MG63 (cell line): ENCODE results near the gene COQ10A. TPM values are rescaled to one million over a fixed set of nuclear protein-coding genes. Genes with fewer than 3 reads are reported as not detected.
"Not testable (repeated sequence)": the region's sequence is repeated elsewhere in the genome, so short reads cannot be mapped to it uniquely, and the experiment has no call there.

Experiments used
- DNase-seq: peaks from one replicate; pipeline ENCODE4 v3.0.0-alpha.2; 2020
- H3K27me3 ChIP-seq: fragments of 250-450 bp; sonication (Bioruptor Pico); 2 replicates; pipeline ENCODE4 v1.5.1; 2020; ENCODE audit warnings: mild to moderate bottlenecking, moderate library complexity
- H3K36me3 ChIP-seq: fragments of 250-450 bp; sonication (Bioruptor Pico); 2 replicates; pipeline ENCODE4 v1.5.1; 2020; ENCODE audit warnings: mild to moderate bottlenecking, moderate library complexity
- H3K4me3 ChIP-seq: fragments of 250-450 bp; sonication (Bioruptor Pico); 2 replicates; pipeline ENCODE4 v1.5.1; 2020; ENCODE audit warnings: mild to moderate bottlenecking, moderate library complexity
- H3K9me3 ChIP-seq: fragments of 250-450 bp; sonication (Bioruptor Pico); 2 replicates; pipeline ENCODE4 v1.5.1; 2020; ENCODE audit warnings: mild to moderate bottlenecking, moderate library complexity
- total RNA-seq: library from RNA; depleted of rRNA; stranded (reverse); fragments of >200 nt; shearing (Covaris generic); gene quantifications from 2 replicates; pipeline ENCODE4 v1.2.3, GENCODE V29; 2014; ENCODE audit warnings: low replicate concordance

Gene COQ10A
- total RNA-seq, 1 experiment from 2014 or later: 6.9 TPM

DNA sequence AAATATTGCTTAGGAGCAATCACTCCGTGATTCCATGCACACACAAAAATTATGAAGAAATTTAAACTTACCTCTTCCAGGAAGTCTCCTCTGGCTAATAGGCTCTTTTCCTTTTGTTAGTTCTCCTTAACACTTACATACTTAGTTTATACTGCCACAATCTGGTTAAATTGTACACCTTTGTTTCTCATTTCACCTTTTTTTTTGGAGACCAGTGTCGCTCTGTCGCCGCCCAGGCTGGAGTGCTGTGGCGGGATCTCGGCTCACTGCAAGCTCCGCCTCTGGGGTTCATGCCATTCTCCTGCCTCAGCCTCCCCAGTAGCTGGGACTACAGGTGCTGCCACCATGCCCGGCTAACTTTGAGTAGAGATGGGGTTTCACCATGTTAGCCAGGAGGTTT is 6.4 kb upstream of the COQ10A start:
- DNase-seq: no peak
- no peak overlapping the region for H3K4me3 ChIP-seq
- no peaks in the 10 kb centered on the region for H3K27me3 ChIP-seq
- H3K9me3 ChIP-seq: no peaks in the 10 kb centered on the region
- peaks cover 21% of the 10 kb centered on the region for H3K36me3 ChIP-seq

DNA sequence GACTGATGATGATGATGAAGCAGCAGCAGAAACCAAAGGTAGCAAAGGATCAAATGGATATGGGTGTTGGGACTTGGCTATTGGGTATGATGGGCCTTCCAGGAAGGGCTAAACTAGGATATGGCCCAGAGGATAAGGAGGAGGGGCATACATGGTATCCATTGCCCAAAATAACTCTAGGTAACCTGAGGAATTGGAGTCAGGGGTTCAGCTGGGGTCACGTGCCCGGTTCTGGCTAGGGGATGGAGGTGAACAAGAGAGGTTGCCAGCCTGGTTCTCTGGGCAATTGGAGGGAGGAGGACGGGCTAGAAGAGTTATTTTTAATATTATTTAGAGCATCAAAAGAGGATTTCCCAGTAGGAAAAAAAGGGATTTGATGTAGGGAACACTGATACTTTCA is 5.8 kb upstream of the COQ10A start:
- Histone ChIP-seq H3K9me3 (no peaks in the 10 kb centered on the region), H3K27me3 (no peaks in the 10 kb centered on the region), H3K4me3 (no peak overlapping the region), H3K36me3 (peaks cover 15% of the 10 kb centered on the region)
- DNase-seq: no peak

DNA sequence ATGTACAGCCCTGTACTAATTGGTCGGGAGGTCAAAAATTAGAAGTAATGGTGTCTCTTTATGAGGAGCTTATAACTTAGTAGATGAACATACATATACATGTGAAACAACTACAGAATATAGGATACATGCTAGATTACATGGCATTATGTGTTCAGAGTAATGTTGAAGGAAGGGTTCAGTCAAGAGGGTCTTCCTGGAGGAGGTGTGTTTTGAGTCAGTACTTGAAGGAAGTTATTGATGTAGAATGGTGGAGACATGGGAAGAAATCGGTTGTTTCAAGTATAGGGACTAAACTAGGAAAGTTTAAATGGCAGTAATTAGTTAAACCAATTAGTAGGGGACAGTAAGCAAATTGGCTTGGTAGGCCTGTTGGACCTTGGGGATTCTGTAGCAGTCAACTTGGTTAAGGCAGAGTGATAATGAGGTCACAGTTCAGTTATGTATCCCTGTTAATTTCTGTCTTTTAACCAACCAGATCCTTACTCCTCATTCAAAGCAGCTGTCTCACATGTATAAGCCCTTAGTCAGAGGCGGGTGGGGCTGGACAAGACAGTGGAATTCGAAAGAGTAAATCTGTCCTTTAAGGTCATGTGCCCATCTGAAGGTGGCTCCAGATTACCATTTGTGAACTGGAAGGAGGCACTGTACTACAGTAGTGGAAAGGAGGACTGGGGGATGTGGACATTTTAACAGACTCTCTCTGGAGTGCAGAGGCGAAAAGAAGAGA is 5.1 kb upstream of the COQ10A start:
- peaks cover 10% of the 10 kb centered on the region for H3K36me3 ChIP-seq
- H3K9me3 ChIP-seq: no peaks in the 10 kb centered on the region
- peak; percentile 87 for DNase-seq
- no peaks in the 10 kb centered on the region for H3K27me3 ChIP-seq
- H3K4me3 ChIP-seq: no peak overlapping the region

DNA sequence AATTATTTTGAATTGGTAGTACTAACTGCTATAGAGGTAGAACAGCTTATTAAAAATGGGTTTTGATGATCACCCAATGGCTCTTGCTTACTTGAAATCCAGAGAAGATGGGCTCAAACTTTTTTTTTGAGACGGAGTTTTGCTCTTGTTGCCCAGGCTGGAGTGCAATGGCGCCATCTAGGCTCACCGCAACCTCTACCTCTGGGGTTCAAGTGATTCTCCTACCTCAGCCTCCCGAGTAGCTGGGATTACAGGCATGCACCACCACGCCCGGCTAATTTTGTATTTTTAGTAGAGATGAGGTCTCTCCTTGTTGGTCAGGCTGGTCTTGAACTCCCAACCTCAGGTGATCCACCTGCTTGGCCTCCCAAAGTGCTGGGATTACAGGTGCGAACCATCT is 3.8 kb upstream of the COQ10A start:
- not testable (repeated sequence) for H3K36me3 ChIP-seq, DNase-seq, H3K4me3 ChIP-seq, H3K9me3 ChIP-seq, H3K27me3 ChIP-seq

DNA sequence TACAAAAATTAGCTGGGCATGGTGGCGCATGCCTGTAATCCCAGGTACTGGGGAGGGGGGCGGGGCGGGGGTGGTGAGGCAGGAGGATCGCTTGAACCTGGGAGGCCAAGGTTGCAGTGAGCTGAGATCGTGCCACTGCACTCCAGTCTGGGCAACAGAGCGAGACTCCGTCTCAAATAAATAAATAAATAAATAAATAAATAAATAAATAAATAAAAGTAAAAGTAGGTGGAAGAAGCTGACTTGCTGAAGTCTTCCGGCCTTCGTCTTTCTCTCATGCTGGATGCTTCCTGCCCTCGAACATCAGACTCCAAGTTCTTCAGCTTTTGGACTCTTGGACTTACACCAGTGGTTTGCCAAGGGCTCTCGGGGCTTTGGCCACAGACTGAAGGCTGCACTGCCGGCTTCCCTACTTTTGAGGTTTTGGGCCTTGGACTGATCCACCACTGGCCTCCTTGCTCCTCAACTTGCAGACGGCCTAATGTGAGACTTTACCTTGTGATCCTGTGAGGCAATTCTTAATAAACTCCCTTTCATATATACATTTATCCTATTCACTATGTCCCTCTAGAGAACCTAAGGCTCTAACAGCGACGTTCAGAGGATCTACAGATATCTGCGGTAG is 562 bp upstream of the COQ10A start:
- not testable (repeated sequence) for H3K27me3 ChIP-seq, DNase-seq, H3K9me3 ChIP-seq

DNA sequence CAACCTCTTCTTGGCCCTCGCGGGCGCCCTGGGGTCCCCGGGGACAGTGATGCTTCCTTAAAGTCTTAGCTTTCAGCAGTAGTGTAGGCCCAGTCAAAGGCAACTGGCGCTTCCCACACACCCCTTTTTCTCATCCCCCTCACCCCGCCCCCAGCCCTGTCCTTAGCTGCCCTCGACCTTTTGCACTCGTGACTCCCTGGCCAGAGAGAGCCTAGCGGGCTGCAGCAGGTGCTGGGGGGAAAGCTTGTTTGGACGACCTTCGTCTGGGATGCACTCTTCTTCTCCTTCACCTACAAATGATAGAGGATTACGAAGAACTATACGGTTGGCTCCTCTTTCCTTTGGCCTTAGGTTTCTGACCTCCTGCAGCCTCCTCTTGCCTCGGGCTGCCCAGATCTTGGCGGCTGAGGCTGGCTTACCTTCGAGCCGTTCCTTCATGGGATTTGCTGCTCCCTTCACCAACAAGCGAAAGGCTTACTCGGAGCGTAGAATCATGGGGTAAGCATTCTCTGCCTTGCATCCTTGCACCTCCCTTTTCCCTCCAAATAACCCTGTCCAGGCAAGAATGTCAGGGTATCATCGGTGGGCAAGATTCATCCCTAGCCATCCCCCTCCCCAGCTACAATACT is 815 bp downstream of the COQ10A start:
- no peak for DNase-seq
- peak overlapping the region; percentile 69 for H3K4me3 ChIP-seq
- H3K9me3 ChIP-seq: no peaks in the 10 kb centered on the region
- peaks cover 22% of the 10 kb centered on the region for H3K36me3 ChIP-seq
- no peaks in the 10 kb centered on the region for H3K27me3 ChIP-seq

More for the DNA sequence above, 562 bp upstream of the COQ10A start:
- H3K4me3 ChIP-seq: peak overlapping the region; percentile 69
- H3K36me3 ChIP-seq: peaks cover 10% of the 10 kb centered on the region

DNA sequence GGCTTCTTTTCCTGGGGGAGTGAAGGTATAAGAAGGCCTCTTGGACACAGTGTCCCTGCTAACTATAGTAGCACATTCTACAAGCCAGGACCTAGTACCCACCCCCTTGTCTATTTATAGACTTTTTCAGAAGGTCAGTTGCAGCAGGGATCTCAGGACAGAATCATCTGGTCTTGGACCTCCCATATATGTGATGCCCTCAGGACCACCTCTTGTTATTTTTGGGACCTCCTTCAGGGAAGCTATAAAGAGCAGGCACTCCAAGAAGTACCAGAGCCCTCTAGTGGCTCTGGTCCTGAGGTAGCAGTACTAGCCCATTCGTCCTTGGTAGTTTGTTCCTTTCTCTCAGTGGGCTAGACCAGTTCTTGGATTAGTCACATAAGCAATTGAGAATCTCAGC is 4.3 kb downstream of the COQ10A start:
- DNase-seq: no peak
- no peaks in the 10 kb centered on the region for H3K27me3 ChIP-seq
- H3K36me3 ChIP-seq: peaks cover 54% of the 10 kb centered on the region
- no peak overlapping the region for H3K4me3 ChIP-seq
- H3K9me3 ChIP-seq: no peaks in the 10 kb centered on the region

DNA sequence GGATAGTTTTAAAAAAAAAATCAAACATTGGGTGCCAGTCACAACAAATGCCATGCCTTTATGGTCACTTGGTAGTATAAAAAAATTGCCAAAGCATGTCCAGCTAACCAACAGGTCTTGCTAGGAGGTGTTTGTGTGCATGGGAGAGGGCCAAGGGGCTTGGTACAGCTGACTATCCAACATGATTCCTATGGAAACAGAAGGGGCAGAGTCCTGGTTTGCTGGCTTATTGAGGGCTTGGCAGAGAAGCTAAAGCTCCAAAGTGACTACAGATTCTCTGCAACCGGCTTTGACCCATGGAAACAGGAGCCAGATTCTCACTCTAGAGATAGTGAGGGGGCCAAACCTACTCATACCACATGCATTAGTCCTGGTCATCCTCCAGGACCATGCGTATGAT is 5.7 kb downstream of the COQ10A start:
- H3K27me3 ChIP-seq, H3K9me3 ChIP-seq, H3K4me3 ChIP-seq, DNase-seq: not testable (repeated sequence)
- peaks cover 60% of the 10 kb centered on the region for H3K36me3 ChIP-seq

DNA sequence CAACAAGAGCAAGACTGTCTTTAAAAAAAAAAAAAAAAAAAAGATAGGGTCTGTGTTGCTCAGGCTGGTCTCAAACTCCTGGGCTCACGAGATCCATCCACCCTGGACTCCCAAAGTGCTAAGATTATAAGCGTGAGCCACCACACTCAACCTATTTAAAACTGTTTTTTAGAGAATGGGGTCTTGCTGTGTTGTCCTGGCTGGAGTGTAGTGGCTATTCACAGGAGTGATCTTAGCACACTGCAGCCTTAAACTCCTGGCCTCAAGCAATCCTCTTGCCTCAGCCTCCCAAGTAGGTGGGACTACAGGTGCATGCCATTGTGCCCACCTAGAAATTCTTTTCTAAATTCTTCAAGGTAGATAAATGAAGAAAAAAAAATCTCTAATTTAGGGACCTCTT is 7.6 kb downstream of the COQ10A start:
- no peaks in the 10 kb centered on the region for H3K27me3 ChIP-seq
- peaks cover 76% of the 10 kb centered on the region for H3K36me3 ChIP-seq
- H3K4me3 ChIP-seq: no peak overlapping the region
- no peak for DNase-seq
- no peaks in the 10 kb centered on the region for H3K9me3 ChIP-seq

DNA sequence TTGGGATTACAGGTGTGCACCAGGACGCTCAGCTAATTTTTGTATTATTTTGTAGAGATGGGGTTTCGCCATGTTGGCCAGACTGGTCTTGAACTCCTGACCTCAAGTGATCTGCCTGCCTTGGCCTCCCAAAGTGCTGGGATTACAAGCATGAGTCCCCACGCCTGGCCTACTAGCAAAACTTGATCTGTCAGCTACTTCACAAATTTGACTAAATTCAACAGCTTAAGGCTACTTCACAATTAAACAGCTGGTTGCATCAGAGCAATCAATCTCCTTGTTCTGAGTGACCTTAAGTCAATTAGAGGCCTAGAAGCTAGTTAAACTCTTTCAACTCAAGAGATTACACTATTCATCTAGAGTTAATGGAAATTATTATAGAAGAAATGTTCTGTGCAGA is 12.2 kb downstream of the COQ10A start:
- Histone ChIP-seq H3K27me3 (no peaks in the 10 kb centered on the region), H3K36me3 (peaks cover 77% of the 10 kb centered on the region), H3K9me3 (no peaks in the 10 kb centered on the region), H3K4me3 (no peak overlapping the region)
- no peak for DNase-seq

DNA sequence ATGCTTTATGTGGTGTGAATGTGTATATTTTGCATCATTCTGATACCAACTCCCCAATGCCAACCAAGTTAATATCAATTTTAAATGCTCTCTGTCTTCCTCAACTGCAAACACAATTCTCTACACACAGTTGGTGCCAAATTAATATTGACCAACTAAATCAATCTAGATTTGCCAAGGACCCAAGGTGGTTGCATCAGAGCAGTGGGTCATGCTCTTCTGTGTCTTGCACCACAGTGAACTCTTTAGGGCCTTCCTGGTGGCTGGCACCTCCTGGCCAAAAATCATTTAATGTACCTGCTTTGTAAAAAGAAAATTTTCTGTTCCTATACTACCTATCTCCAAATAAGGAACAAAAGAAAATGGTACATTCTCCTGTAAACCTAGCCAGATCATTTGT is 14.1 kb downstream of the COQ10A start:
- Histone ChIP-seq H3K36me3 (peaks cover 70% of the 10 kb centered on the region), H3K27me3 (no peaks in the 10 kb centered on the region)
- no peak for DNase-seq

DNA sequence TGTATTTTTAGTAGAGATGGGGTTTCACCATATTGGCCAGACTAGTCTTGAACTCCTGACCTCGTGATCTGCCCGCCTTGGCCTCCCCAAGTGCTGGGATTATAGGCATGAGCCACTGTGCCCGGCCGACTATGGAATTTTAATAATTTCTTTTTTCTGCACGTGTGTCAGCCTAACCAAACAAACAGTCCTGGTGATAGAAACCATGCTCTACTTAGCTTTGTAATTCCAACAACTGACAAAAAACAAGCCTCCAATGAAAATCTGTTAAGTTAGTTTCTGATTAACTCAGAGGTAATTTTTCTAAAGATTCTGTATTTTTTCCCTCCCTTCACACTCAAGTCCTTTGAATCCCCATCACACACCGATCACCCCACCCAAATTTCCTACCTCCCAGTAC is 15.3 kb downstream of the COQ10A start:
- no peak overlapping the region for H3K4me3 ChIP-seq
- H3K9me3 ChIP-seq: no peaks in the 10 kb centered on the region
- no peak for DNase-seq
- H3K27me3 ChIP-seq: no peaks in the 10 kb centered on the region
- peaks cover 74% of the 10 kb centered on the region for H3K36me3 ChIP-seq

More for the DNA sequence above, 14.1 kb downstream of the COQ10A start:
- Histone ChIP-seq H3K4me3 (no peak overlapping the region), H3K9me3 (no peaks in the 10 kb centered on the region)

DNA sequence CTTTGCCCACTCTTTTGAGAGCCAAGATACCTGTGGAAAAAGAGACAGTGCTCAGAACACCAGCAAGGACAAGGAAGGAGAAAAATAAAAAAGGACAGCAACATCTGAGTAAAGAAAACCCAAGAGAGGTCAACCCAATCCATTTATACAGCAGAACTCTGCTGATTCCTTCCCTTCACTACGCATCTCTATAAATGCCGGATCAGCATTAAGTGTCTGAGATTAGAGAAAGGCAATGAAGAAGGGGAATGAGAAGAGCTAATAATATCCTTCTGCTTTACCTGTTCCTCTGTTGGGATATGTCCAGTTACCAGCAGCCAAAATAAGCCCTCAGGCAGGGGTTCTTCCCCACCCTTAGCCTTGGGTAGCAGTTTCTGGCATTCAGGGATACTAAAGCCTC is 15.8 kb downstream of the COQ10A start:
- DNase-seq: no peak
- no peaks in the 10 kb centered on the region for H3K27me3 ChIP-seq
- H3K36me3 ChIP-seq: peaks cover 76% of the 10 kb centered on the region
- H3K4me3 ChIP-seq: no peak overlapping the region
- no peaks in the 10 kb centered on the region for H3K9me3 ChIP-seq

DNA sequence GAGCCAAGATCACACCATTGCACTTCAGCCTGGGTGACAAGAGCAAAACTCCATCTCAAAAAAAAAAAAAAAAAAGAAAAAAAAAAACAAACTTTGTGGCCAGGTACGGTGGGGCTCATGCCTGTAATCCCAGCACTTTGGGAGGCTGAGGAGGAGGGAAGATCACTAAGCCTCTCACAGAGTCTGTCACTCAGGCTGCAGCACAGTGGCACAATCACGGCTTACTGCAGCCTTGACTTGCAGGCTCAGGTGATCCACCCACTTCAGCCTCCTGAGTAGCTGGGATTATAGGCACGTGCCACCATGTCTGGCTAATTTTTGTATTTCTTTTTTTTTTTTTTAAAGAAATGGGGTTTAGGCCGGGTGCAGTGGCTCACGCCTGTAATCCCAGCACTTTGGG is 17.5 kb downstream of the COQ10A start:
- DNase-seq, H3K27me3 ChIP-seq, H3K9me3 ChIP-seq, H3K4me3 ChIP-seq: not testable (repeated sequence)
- H3K36me3 ChIP-seq: peaks cover 69% of the 10 kb centered on the region

DNA sequence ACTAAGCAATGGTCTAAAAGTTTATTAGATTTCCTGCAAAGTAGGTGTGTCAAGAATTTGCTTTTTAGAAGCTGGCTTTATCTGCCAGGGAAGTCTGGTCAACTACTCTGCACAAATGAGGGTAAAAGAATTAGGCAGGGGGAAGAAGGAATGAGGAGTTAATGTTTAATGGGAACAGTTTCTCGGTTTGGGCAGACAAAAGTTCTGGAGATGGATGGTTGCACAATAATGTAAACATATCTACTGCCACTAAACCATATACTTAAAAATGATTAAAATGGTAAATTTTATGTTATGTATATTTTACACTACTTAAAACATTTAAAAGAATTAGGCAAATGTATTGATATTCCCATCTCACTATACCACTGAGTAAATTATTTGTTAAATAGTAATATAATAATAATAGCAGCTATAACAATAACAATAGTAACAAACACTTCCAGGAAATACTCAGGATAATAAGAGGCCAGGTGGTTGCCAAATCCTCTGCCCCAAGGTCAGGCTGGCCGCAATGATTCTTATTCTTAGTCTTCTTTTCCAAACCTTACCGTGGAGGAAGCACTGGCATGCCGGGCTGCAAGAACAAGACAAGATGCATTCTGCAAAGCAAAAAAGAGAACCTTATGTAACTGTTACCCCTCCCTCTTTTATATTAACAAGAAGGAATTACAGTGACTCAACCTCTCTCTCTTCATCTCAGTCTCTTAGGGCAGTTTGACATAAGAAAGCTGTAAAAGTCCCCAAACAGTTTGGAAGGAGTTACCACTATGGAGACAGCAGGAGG is 19.5 kb downstream of the COQ10A start:
- Histone ChIP-seq H3K9me3 (no peaks in the 10 kb centered on the region), H3K4me3 (no peak overlapping the region), H3K36me3 (peaks cover 77% of the 10 kb centered on the region), H3K27me3 (no peaks in the 10 kb centered on the region)
- DNase-seq: no peak

DNA sequence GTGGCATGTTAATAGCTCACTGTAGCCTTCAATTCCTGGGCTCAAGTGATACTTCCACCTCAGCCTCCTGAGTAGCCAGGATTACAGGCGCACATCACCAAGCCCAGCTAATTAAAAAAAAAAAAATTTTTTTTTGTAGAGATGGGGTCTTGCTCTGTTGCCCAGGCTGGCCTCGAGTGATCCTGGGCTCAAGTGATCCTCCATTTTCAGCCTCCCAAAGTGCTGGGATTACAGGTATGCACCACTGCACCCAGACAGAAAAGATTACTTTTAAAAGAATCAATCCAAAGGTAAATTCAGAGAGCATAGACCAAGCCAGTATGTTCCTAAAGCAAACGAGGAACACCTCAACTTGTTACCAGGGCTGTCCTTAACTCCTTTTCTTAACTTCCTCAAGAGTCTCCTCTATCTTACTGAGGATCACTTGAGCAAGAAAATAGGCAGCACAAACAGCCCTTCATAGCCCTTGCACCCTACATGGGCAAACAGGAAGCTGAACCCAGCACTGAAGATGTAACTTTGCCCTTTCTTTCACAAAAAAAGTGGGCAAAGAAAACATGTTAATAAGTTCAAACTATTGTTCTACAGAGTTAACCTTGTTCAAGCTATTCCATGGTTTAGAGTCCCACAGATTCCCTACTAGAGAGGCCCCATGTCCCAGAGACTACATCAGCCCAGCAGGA is 22.1 kb downstream of the COQ10A start:
- no peak for DNase-seq
- Histone ChIP-seq H3K36me3 (peaks cover 74% of the 10 kb centered on the region), H3K4me3 (no peak overlapping the region), H3K27me3 (no peaks in the 10 kb centered on the region), H3K9me3 (no peaks in the 10 kb centered on the region)

DNA sequence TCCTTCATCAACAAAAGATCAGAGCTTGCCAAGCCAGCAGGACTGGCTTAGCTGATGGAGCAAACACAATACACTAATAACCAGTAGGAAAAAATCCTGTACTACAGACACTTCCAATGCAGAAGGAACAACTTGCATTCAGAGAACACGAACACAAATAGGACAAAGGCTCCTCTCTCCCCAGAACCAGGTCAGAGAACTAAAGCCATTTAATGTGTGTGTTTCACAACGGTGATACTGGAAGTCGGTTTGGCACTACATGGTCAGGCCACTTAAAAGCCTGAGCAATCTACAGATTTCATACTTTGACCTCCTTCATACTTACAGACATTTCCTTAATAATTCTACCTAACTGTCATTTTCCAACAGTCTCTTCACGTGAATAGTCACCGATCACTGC is 27.1 kb downstream of the COQ10A start:
- H3K27me3 ChIP-seq: no peaks in the 10 kb centered on the region
- no peak overlapping the region for H3K4me3 ChIP-seq
- H3K9me3 ChIP-seq: no peaks in the 10 kb centered on the region
- H3K36me3 ChIP-seq: peaks cover 76% of the 10 kb centered on the region
- no peak for DNase-seq
